ENCODE results near the gene SLC37A1.
"Not testable (repeated sequence)": the region's sequence is repeated elsewhere in the genome, so short reads cannot be mapped to it uniquely, and the experiment has no call there.

DNA sequence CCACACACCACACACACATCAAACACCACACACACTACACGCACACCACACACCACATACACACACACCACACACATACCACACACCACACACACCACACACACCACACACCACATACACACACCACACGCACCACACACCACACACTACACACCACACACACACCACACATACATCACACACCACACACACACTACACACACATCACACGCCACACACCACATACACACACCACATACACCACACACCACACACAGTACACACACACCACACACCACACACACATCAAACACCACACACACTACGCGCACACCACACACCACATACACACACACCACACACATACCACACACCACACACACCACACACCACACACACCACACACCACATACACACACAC is 101.7 kb downstream of the SLC37A1 start:
- TF ChIP-seq, protein P1, sequence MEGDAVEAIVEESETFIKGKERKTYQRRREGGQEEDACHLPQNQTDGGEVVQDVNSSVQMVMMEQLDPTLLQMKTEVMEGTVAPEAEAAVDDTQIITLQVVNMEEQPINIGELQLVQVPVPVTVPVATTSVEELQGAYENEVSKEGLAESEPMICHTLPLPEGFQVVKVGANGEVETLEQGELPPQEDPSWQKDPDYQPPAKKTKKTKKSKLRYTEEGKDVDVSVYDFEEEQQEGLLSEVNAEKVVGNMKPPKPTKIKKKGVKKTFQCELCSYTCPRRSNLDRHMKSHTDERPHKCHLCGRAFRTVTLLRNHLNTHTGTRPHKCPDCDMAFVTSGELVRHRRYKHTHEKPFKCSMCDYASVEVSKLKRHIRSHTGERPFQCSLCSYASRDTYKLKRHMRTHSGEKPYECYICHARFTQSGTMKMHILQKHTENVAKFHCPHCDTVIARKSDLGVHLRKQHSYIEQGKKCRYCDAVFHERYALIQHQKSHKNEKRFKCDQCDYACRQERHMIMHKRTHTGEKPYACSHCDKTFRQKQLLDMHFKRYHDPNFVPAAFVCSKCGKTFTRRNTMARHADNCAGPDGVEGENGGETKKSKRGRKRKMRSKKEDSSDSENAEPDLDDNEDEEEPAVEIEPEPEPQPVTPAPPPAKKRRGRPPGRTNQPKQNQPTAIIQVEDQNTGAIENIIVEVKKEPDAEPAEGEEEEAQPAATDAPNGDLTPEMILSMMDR (IDR thresholded peaks at IDR 0.05), result not testable (repeated sequence)
- TF ChIP-seq POLR2A (IDR thresholded peaks at IDR 0.05), result not testable (repeated sequence)

All from uterus (tissue), 2 donors.